HG03095 (cell line): Measurements from ENCODE around the gene TBRG4.
"Not testable (repeated sequence)": the region's sequence is repeated elsewhere in the genome, so short reads cannot be mapped to it uniquely, and the experiment has no call there.

Experiments
- ATAC-seq: cut with Tn5 transposase; IDR thresholded peaks from one replicate; pipeline ENCODE4 v1.9.1; 2021; ENCODE audit warnings: moderate library complexity; ENCODE audit not compliant: unreplicated experiment

Gene TBRG4

DNA sequence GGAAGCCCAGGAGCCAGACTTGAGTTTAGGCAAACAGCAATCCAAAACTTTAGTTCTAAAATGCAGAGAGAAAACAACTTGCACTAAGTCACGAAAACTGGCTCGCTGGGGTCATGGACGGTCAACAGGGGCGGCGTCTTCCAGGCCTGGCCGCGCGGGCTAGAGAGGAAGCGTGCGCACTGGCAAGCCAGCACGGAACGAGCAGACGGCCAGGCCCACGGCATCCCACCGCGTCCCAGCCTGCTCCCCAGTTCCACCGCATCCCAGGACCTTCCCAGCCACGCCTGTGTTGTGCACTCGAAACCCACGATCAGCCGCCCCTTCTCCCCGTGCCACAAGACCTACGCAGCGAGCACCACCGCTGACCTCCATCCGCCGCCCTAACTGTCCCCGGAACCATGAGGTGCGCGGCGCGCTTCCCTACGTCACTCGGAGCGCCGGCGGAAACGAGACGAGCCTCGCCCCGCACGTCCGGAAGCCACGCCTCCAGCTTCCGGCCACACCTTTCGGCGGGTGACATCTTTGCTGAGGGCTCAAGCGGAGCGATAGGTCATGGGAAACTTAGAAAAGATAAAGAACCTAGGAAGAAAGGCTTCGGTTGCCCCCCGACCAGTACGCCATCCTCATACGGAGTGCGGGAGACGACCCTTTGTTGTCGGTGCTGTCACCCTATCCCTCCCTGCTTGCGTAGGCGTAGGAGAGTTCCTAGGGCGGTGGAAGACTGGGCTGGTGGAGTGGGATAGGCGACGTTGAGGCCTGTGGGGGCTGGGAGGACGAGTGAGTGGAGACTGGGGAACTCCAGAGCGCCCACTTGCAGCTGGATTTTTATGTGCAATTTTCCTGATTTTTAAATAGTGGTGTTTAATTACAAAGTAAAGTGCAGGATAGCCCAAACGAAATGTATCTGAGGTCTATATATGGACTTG lies at the start of gene TBRG4:
TSS of gene TBRG4 (minus strand) at position 400 of the 926 bp plus-strand sequence. CDS start 2,460 bp downstream, outside the sequence.
- ATAC-seq, result peak; percentile 95

DNA sequence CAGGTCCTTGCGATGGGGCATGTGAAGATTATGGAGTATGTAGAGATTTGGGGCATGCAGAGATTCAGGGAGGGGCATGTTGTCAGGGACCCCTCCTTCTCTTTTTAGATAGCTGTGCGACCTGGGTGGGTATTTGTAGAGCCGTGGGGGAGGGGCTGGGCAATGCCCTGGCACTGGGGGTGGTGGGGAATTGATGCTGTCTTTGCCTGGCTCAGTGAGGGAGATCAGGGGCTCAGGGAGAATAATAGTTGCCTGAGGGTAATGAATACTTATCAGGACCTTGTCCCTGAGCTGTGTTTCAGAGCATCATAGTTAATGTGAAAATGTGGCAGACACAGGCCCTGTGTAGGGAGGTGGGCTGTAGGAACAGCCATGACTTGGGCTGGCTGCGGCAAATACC lies 49.6 kb upstream of the TBRG4 start:
- no peak for ATAC-seq

- ATAC-seq, result no peak
These were observed 49.0 kb upstream of the TBRG4 start for GRCh38 chr7:45160417-45160881.

- ATAC-seq, result no peak
These were observed 47.8 kb upstream of the TBRG4 start for GRCh38 chr7:45159296-45159695.

DNA sequence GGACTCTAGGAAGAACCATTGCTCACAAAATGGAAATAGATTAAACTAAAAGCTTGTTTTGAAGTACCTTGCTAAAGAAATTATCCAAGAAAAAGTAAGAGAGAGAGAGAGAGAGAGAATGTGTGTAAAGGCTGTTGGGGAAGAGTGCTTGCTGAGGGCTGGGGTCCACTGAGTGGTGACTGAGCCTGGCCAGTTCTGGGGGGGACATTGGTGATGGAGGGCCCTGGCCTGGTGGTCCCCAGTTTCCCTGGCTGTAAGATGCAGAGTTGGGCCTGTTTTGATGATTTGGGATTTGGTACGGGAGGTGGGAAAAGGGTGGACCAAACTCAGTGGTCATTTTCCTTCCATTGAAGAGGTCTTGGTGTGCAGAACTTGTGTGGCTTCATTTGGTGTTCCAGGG lies 47.0 kb upstream of the TBRG4 start:
- ATAC-seq, result no peak

GRCh38 chr7:45157653-45158401 lies 46.3 kb upstream of the TBRG4 start, which contains the start of gene RAMP3:
Gene RAMP3, plus strand, starts transcription at chr7:45157791. Its CDS starts 38 bp downstream, at chr7:45157829.
- no peak for ATAC-seq

DNA sequence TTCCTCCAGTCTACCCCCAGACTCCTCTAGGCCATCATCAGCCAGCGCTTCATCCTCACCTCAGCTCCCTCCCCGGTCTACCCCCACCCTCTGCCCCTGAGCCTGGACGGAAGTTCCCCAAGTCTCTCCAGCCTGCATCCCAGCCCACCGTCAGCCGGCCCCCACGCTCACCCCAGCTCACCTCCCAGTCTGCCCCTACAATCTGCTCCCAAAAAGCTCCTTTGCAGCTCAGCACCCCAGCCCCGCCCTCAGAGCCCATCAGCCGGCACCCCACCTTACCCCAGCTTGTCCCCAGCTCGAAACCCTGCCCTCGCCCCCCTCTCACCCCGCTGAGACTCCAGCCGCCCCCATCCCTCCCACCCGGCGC lies 45.8 kb upstream of the TBRG4 start:
- ATAC-seq, result no peak

GRCh38 chr7:45156516-45157272 lies 45.2 kb upstream of the TBRG4 start:
- ATAC-seq, result no peak

- ATAC-seq, result no peak
These were observed 44.4 kb upstream of the TBRG4 start for GRCh38 chr7:45155941-45156340.

GRCh38 chr7:45155357-45155900 lies 43.9 kb upstream of the TBRG4 start:
- ATAC-seq, result no peak

GRCh38 chr7:45153861-45154260 lies 42.4 kb upstream of the TBRG4 start:
- ATAC-seq, result not testable (repeated sequence)

DNA sequence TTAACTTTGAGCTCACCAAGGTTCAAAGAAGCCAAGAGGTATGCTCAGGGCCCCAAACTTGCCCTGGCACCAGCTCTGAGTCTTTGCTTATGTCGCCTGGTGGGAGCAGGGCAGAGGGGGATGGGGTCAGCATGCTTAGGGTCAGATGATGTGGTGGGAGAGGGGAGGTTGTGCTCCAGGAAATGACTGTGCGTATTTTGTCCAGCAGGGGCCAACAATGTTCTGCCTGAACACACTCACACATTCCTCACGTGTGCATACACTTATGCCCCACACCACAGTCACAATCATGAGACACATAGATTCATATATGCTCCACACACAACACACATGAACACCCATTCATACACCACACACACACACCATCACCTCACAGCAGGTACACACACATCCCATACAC lies 41.7 kb upstream of the TBRG4 start:
- no peak for ATAC-seq

DNA sequence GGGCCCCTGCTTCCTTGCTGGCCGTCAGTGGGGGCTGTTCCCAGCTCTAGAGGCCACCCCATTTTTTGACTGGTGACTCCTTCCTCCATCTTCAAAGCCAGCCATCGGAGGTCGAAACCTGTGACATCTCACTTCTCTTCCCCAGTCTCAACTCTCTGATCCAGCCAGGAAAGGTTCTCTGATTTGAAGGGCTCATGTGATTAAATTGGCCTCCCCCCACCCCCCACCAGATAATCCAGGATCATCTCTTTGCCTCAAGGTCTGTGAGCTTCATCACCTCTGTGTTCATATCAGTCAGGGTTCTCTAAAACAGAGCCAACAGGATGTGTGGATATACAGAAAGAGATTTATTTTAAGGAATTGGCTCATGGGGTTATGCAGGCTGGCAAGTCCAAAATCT lies 40.5 kb upstream of the TBRG4 start:
- ATAC-seq, result no peak

- no peak for ATAC-seq
These were observed 39.7 kb upstream of the TBRG4 start for GRCh38 chr7:45151131-45151684.

- no peak for ATAC-seq
These were observed 38.7 kb upstream of the TBRG4 start for GRCh38 chr7:45150199-45150598.

DNA sequence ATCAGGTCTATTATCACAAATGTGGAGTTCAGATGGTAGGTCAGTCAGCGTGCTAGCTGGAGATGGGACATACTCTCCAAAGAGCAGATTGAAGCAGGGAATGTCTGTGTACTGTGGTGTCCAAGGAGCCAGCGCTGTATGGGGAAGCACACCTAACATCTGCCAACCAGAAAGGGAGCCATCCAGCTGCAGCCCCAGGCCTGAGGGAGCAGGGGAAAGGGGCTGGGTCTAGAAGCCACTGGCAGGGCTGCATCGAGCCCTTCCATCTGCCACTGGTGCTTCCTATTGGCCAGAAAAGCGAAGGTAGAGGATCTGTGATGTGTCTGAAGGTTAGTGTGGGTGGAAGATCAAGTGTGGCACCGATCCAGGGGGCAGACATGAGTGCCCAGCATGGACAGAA lies 38.1 kb upstream of the TBRG4 start:
- no peak for ATAC-seq

- ATAC-seq, result no peak
These were observed 37.1 kb upstream of the TBRG4 start for GRCh38 chr7:45148653-45148973.

DNA sequence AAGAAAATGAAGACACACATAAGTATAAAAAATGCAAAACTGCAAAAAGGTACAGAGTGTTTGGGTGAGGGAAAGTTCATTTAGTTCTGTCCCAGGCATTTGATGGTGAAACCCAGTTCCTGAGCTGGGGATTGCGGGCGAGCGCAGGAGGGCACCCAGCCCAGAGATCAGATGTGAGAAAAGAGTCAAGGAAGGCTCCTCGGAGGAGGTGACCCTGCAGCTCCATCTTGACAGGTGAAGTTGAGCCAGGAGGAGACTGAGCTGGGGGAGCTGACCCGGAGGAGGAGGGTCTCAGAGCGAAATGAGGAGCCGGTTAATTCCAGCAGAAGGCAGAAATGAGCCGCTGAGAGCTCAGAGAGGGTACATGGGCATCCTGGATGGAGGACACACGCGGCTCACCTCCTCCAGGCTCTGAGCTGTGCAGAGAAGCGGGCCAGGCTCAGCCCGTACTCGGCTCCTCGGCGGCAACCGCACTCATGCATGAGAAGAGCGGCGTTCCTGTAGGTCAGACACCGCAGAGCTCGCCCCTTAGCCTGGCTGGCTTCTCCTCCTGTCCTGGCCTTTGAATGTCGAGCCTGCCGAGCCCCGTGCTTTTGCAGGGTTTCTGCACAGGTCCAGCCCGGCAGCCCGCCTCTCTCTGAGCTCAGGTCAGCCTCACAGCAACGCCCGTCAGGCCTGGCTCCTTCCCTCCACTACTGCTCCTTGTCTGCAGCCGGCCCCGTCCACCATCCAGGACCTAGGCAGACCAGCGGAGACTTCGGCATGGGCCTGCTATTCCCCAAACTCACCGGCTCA lies 36.6 kb upstream of the TBRG4 start:
- ATAC-seq, result no peak

DNA sequence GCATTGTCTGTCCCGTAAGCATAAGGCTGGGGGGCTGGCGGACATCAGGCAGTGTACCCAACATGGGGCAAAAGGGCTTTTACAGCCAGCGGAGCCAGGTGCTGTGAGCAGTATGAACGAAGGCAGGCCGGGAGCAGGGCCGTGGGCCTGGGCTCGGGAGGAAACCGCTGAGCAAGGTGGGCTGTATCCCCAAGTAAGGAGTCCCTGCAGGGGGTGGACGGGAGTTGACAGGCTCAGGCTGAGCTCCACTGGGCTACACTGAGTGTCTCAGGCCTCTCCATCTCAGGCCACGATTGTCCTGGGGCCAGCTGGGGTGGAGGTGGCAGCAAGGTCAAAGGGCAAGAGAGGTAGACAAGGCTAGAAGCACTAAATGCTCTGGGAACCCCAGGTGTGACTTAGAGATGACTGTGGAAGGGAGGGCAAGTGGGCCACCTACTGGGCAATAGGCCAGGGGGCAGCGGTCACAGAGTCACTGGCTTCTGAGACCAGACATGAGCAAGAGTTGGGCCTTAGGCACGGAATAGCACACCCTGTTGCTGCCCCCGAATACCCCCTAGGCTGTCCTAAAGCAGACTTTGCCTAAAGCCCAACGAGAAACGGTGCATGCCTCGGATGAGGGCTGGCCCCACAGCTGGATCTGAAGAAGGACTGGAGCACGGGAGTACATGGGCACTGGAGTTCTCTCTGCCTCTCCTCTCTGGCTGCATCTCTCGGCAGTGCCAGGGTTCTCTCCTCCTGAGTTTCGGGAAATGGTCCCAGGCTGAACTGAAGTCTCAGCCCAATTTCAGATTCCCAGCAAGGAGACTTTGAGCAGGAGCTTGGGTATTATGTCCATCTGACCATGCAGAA lies 35.3 kb upstream of the TBRG4 start:
- no peak for ATAC-seq
